K562 (cell line): ENCODE data around the gene OR5B2. TPM values are rescaled to one million over a fixed set of nuclear protein-coding genes. Genes with fewer than 3 reads are reported as not detected.

Experiments
- polyA plus RNA-seq, 8 experiments: library from polyadenylated mRNA; depleted of rRNA in 4 of 8; stranded (reverse) in 5 of 8; unstranded in 3 of 8; fragments of >200 nt; fragmentation: Nextera tagmentation in 2 of 8; fragmentation: Illumina TruSeq in 1 of 8; extraction: Ambion mirVana in 2 of 8; extraction: Trizol in 1 of 8; gene quantifications; 2 replicates each; pipeline versions ENCODE4 v1.2.1 to v1.2.3, GENCODE V29; 2011 to 2014; ENCODE audit warnings: inconsistent platforms in 1 of 8, missing spikeins in 1 of 8
- total RNA-seq, 7 experiments: library from RNA; depleted of rRNA in 6 of 7; stranded (reverse); fragments of >200 nt in 6 of 7; fragmentation: Illumina TruSeq in 2 of 7; extraction: Trizol in 2 of 7; gene quantifications; 2 replicates each; pipeline versions ENCODE4 v1.2.1 to v1.2.3, GENCODE V29; 2011 to 2021; ENCODE audit warnings: low replicate concordance in 1 of 7

The OR5B2 gene
- total and polyA plus RNA-seq, 9 of the 15 experiments (the other 6 are each of a cell fraction or from before 2014, with no cell fraction given) = not detected

Other genes with a start within 250 kb of the OR5B2 start
Only the 7 nearest of the 12 such genes appear.
- gene OR10W1, start 159.9 kb downstream of the OR5B2 start, total RNA-seq (2014; rRNA removed) = not detected in 2 replicates
- gene OR10W1, start 159.9 kb downstream of the OR5B2 start, total RNA-seq (2014; rRNA removed; fragmentation: Illumina TruSeq; extraction: Trizol) = not detected in 2 replicates
- gene OR10W1, start 159.9 kb downstream of the OR5B2 start, total RNA-seq (2015; rRNA removed; fragmentation: Illumina TruSeq; extraction: Trizol) = not detected in 2 replicates
- not detected in 2 replicates for gene OR10W1, start 159.9 kb downstream of the OR5B2 start, total RNA-seq (2021)
- not detected in 2 replicates for gene OR10W1, start 159.9 kb downstream of the OR5B2 start, polyA plus RNA-seq (2011; rRNA removed)
- not detected in 2 replicates for gene OR10W1, start 159.9 kb downstream of the OR5B2 start, polyA plus RNA-seq (2014; fragmentation: Illumina TruSeq; extraction: Trizol)
- gene OR10W1, start 159.9 kb downstream of the OR5B2 start, polyA plus RNA-seq (2014; fragmentation: Nextera tagmentation; extraction: Ambion mirVana) = not detected
- gene OR10W1, start 159.9 kb downstream of the OR5B2 start, polyA plus RNA-seq (2014; rRNA removed) = not detected in 2 replicates
- not detected in 2 replicates for gene OR5B17, start 69.1 kb downstream of the OR5B2 start, total RNA-seq (2014; rRNA removed)
- not detected in 2 replicates for gene OR5B17, start 69.1 kb downstream of the OR5B2 start, total RNA-seq (2014; rRNA removed; fragmentation: Illumina TruSeq; extraction: Trizol)
- gene OR5B17, start 69.1 kb downstream of the OR5B2 start, total RNA-seq (2015; rRNA removed; fragmentation: Illumina TruSeq; extraction: Trizol) = not detected in 2 replicates
- not detected in 2 replicates for gene OR5B17, start 69.1 kb downstream of the OR5B2 start, total RNA-seq (2021)
- not detected in 2 replicates for gene OR5B17, start 69.1 kb downstream of the OR5B2 start, polyA plus RNA-seq (2011; rRNA removed)
- not detected in 2 replicates for gene OR5B17, start 69.1 kb downstream of the OR5B2 start, polyA plus RNA-seq (2014; fragmentation: Illumina TruSeq; extraction: Trizol)
- not detected for gene OR5B17, start 69.1 kb downstream of the OR5B2 start, polyA plus RNA-seq (2014; fragmentation: Nextera tagmentation; extraction: Ambion mirVana)
- not detected in 2 replicates for gene OR5B17, start 69.1 kb downstream of the OR5B2 start, polyA plus RNA-seq (2014; rRNA removed)
- gene OR5B3, start 21.2 kb downstream of the OR5B2 start, total RNA-seq (2014; rRNA removed) = not detected in 2 replicates
- not detected in 2 replicates for gene OR5B3, start 21.2 kb downstream of the OR5B2 start, total RNA-seq (2014; rRNA removed; fragmentation: Illumina TruSeq; extraction: Trizol)
- gene OR5B3, start 21.2 kb downstream of the OR5B2 start, total RNA-seq (2015; rRNA removed; fragmentation: Illumina TruSeq; extraction: Trizol) = not detected in 2 replicates
- not detected in 2 replicates for gene OR5B3, start 21.2 kb downstream of the OR5B2 start, total RNA-seq (2021)
- not detected in 2 replicates for gene OR5B3, start 21.2 kb downstream of the OR5B2 start, polyA plus RNA-seq (2011; rRNA removed)
- gene OR5B3, start 21.2 kb downstream of the OR5B2 start, polyA plus RNA-seq (2014; fragmentation: Illumina TruSeq; extraction: Trizol) = not detected in 2 replicates
- not detected for gene OR5B3, start 21.2 kb downstream of the OR5B2 start, polyA plus RNA-seq (2014; fragmentation: Nextera tagmentation; extraction: Ambion mirVana)
- gene OR5B3, start 21.2 kb downstream of the OR5B2 start, polyA plus RNA-seq (2014; rRNA removed) = not detected in 2 replicates
- not detected in 2 replicates for gene OR5B12, start 14.1 kb upstream of the OR5B2 start, total RNA-seq (2014; rRNA removed)
- gene OR5B12, start 14.1 kb upstream of the OR5B2 start, total RNA-seq (2014; rRNA removed; fragmentation: Illumina TruSeq; extraction: Trizol) = not detected in 2 replicates
- not detected in 2 replicates for gene OR5B12, start 14.1 kb upstream of the OR5B2 start, total RNA-seq (2015; rRNA removed; fragmentation: Illumina TruSeq; extraction: Trizol)
- gene OR5B12, start 14.1 kb upstream of the OR5B2 start, total RNA-seq (2021) = not detected in 2 replicates
- gene OR5B12, start 14.1 kb upstream of the OR5B2 start, polyA plus RNA-seq (2011; rRNA removed) = not detected in 2 replicates
- not detected in 2 replicates for gene OR5B12, start 14.1 kb upstream of the OR5B2 start, polyA plus RNA-seq (2014; fragmentation: Illumina TruSeq; extraction: Trizol)
- not detected for gene OR5B12, start 14.1 kb upstream of the OR5B2 start, polyA plus RNA-seq (2014; fragmentation: Nextera tagmentation; extraction: Ambion mirVana)
- gene OR5B12, start 14.1 kb upstream of the OR5B2 start, polyA plus RNA-seq (2014; rRNA removed) = 0.20 TPM in 1 of 2 replicates, not detected in the other
- not detected in 2 replicates for gene OR5B21, start 80.0 kb upstream of the OR5B2 start, total RNA-seq (2014; rRNA removed)
- gene OR5B21, start 80.0 kb upstream of the OR5B2 start, total RNA-seq (2014; rRNA removed; fragmentation: Illumina TruSeq; extraction: Trizol) = not detected in 2 replicates
- gene OR5B21, start 80.0 kb upstream of the OR5B2 start, total RNA-seq (2015; rRNA removed; fragmentation: Illumina TruSeq; extraction: Trizol) = not detected in 2 replicates
- not detected in 2 replicates for gene OR5B21, start 80.0 kb upstream of the OR5B2 start, total RNA-seq (2021)
- gene OR5B21, start 80.0 kb upstream of the OR5B2 start, polyA plus RNA-seq (2011; rRNA removed) = not detected in 2 replicates
- gene OR5B21, start 80.0 kb upstream of the OR5B2 start, polyA plus RNA-seq (2014; fragmentation: Illumina TruSeq; extraction: Trizol) = not detected in 2 replicates
- not detected for gene OR5B21, start 80.0 kb upstream of the OR5B2 start, polyA plus RNA-seq (2014; fragmentation: Nextera tagmentation; extraction: Ambion mirVana)
- gene OR5B21, start 80.0 kb upstream of the OR5B2 start, polyA plus RNA-seq (2014; rRNA removed) = not detected in 2 replicates
- 0.73 and 0.94 TPM in 2 replicates for gene LPXN, start 147.7 kb upstream of the OR5B2 start, total RNA-seq (2014; rRNA removed)
- 1.3 and 1.7 TPM in 2 replicates for gene LPXN, start 147.7 kb upstream of the OR5B2 start, total RNA-seq (2014; rRNA removed; fragmentation: Illumina TruSeq; extraction: Trizol)
- gene LPXN, start 147.7 kb upstream of the OR5B2 start, total RNA-seq (2015; rRNA removed; fragmentation: Illumina TruSeq; extraction: Trizol) = 2.0 and 2.4 TPM in 2 replicates
- 1.7 and 1.8 TPM in 2 replicates for gene LPXN, start 147.7 kb upstream of the OR5B2 start, total RNA-seq (2021)
- gene LPXN, start 147.7 kb upstream of the OR5B2 start, polyA plus RNA-seq (2011; rRNA removed) = 2.7 and 3.1 TPM in 2 replicates
- 2.0 and 2.2 TPM in 2 replicates for gene LPXN, start 147.7 kb upstream of the OR5B2 start, polyA plus RNA-seq (2014; fragmentation: Illumina TruSeq; extraction: Trizol)
- 1 to 10 TPM; 2.0 to 3.1 TPM for gene LPXN, start 147.7 kb upstream of the OR5B2 start, polyA plus RNA-seq (2014; fragmentation: Nextera tagmentation; extraction: Ambion mirVana)
- 1.1 and 2.2 TPM in 2 replicates for gene LPXN, start 147.7 kb upstream of the OR5B2 start, polyA plus RNA-seq (2014; rRNA removed)
- 33.3 and 33.4 TPM in 2 replicates for gene ZFP91, start 150.9 kb upstream of the OR5B2 start, total RNA-seq (2014; rRNA removed)
- gene ZFP91, start 150.9 kb upstream of the OR5B2 start, total RNA-seq (2014; rRNA removed; fragmentation: Illumina TruSeq; extraction: Trizol) = 46.4 and 52.1 TPM in 2 replicates
- 54.2 and 56.7 TPM in 2 replicates for gene ZFP91, start 150.9 kb upstream of the OR5B2 start, total RNA-seq (2015; rRNA removed; fragmentation: Illumina TruSeq; extraction: Trizol)
- 42.9 and 47.3 TPM in 2 replicates for gene ZFP91, start 150.9 kb upstream of the OR5B2 start, total RNA-seq (2021)
- gene ZFP91, start 150.9 kb upstream of the OR5B2 start, polyA plus RNA-seq (2011; rRNA removed) = 25.8 and 34.0 TPM in 2 replicates
- gene ZFP91, start 150.9 kb upstream of the OR5B2 start, polyA plus RNA-seq (2014; fragmentation: Illumina TruSeq; extraction: Trizol) = 47.5 and 58.3 TPM in 2 replicates
- gene ZFP91, start 150.9 kb upstream of the OR5B2 start, polyA plus RNA-seq (2014; fragmentation: Nextera tagmentation; extraction: Ambion mirVana) = 10 to 100 TPM; 17.6 to 25.9 TPM
- 32.5 and 32.8 TPM in 2 replicates for gene ZFP91, start 150.9 kb upstream of the OR5B2 start, polyA plus RNA-seq (2014; rRNA removed)